ENCODE data around the gene ATP6V0B.

The ATP6V0B gene

DNA sequence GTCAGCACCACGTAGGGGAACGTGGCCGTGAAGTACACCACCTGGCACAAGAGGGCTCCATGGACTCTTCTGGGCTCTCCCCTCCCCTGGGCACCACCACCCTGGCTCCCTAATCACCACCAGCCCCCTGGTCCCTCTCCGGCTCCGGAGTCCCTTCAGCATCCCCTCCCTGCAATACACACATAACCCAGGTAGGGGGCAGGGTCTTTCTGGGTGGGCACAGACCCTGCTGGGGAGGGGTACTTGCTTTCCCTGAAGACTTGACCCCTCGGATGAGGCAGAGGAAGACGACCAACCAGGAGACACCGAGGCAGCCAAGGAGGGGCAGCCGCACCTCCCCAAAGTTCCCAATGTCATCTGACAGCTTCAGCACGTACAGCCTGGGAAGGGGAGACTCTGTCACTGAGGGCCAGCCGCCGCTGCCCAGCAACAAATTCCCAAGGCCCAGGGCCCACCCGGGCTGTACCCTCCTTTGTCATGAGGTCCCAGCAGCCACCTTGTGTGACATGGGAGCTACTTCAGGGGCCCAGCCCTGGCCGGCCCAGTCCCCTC, 27.9 kb downstream of the ATP6V0B start:
- no peak for DNase-seq (ENCODE audit: low read depth)

DNA sequence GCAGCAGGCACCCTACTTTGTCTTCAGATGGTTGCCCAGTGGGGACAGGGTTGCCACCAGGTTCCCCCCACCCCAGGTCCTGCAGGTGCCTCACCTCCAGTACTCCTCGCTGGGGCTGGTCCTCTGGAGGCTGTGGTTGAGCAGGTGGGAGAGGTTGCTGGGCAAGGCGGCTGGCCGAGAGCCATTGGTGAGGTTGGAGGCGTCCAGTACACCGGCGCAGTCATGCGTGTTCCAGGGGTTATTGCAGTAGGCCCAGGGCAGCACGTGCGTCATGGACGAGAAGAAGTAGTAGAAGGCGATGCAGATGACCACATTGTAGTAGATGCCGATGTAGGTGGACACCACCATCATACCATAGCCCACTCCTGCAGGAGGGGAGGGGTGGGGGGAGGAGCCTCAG, 33.5 kb downstream of the ATP6V0B start:
- no peak for DNase-seq (ENCODE audit: low read depth)

DNA sequence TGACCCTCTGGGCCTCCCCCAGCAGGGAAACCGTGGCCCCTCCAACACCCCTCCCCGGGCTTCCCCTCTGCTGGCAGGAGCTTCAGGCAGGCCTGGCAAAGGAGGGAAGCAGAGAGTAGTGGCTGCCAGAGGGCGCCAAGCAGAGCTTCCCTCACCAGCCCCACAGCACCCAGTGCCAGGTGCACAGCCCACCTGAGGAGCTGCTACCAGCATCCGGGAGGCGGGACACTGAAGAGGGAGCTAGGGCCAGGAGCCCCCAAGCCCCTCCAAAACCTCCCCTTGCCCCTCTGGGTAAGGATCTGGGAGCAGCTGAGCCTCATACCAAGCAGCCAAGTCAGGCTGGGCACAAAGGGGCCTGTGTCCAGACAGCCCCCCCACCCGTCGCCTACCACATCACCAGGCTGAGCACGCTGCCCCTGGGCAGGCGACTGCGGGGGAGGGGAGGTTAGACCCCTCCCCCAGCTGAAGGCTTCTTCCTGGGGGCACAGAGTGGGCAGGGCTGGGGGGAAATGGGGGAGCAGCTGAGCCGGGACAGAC, 36.2 kb downstream of the ATP6V0B start:
- no peak for DNase-seq (ENCODE audit: low read depth)

DNA sequence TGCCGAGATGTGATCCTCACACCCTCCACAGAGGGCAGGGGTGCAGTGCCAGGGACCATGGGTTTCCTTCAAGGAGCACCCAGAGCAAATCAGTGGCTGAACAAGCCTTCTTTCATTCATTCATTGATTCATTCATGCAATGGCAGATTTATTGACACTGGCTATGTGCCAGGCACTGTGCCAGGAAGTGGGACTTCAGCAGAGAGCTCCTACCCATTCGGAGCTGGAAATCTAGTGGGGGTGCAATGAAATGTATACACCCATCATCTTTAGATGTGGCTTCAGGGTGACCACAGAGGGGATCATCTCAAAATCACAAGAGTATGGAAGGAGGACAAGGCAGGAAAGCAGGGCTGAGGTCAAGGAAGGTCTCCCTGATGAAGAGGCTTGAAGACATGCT, 37.6 kb downstream of the ATP6V0B start:
- DNase-seq (ENCODE audit: low read depth): no peak

DNA sequence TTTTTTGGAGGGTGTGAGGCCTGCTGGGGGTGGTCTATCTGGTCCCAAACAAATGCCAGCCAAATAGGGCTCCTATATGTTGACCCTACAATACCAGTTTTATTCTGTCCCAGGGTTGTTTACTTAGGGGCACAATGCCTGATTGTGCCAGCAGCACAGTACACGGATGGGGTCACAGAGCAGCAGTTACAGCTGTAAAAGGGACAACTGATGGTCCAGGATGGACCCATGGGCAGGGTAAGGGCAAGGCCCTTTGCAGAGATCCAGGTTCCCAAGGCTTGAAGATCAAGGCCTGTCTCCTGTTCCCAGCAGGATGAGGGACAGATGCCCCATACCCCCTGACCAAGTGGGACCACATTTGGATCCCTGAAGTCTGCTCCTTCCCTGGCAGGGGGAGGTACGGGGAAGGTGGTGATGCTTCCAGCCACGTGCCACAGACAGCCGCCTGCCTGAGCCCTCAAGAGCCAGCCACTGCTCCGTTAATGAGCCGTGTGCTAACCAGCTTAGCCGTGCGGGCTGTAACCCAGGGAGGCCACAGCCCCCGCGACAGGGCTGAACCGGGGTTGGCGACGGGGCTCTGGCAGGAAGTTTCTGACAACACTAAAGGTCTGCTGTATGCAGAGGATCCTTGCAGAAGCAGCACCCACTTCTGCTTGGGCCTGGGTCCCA, 38.3 kb downstream of the ATP6V0B start:
- no peak for DNase-seq (ENCODE audit: low read depth)

DNA sequence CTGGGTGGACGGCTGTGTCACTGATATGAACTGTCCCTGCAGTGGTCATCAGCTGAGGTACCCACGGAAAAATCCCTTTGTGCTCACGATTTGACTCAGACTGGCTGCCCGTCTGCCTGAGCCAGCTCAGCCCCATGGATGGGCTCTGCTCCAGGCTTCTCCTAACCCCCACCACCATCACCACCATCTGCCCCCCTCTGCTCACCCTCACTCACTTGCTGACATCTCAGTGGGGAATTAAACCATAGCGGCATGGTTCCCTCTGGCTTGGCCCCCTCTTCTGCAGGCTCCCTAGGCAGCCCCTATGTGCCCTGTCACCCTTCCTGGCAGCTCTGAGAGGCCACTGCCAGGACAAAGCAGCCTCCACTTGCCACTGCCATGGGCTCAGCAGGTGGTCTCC, 39.2 kb downstream of the ATP6V0B start:
- no peak for DNase-seq (ENCODE audit: low read depth)

DNA sequence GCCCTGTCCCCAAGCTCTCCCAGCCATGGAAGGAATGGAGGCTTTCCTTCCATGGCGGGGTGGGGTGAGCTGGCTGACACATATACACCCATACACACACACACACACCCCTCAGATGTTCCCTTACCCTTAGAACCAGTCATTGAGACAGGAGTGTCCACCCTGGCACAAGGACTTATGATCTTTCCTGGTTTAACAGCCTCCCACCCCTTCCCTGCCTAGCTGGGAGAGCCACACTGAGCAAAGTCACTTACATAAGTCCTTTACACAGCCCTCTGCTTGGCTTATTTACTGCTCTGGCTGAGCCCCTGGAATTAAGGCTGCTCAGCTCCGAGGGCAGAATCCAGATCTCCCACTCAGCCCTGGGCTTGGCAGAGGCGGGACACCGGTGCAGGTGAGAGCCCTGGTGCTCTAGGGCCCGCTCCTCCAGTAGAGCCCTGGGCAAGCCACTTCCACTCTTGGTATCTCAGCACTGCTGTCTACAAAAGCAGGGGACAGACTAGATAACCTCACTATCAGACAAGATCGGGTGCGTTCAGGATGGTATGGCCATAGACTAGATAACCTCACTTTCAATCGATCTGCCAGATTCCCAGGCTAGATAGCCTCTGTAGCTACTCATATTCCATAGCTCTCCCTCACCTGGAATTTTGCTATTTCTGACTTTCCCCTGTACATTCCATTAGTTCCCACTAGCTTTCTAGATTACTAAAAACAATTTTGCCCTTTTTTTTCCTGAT, 39.8 kb downstream of the ATP6V0B start:
- DNase-seq (ENCODE audit: low read depth): no peak

DNA sequence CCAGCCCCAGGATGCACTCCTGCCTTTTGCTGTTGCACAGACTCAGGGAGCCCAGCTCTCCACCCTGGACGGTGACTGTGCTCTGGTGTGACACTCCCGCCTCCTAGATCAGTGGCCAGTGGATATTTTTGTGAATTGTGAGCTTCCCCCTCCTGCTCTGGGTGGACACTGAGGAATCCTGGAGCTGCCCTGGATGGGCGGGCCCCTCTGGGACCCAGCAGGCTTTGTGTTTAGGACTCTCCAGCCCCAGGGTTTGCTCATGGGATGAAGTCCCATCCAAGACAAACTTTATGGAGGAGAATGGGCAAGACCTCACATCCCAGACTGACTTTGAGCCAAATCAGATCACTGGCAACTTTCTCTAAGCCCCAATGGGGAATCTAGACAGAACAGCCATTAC, 40.4 kb downstream of the ATP6V0B start:
- DNase-seq (ENCODE audit: low read depth): no peak

DNA sequence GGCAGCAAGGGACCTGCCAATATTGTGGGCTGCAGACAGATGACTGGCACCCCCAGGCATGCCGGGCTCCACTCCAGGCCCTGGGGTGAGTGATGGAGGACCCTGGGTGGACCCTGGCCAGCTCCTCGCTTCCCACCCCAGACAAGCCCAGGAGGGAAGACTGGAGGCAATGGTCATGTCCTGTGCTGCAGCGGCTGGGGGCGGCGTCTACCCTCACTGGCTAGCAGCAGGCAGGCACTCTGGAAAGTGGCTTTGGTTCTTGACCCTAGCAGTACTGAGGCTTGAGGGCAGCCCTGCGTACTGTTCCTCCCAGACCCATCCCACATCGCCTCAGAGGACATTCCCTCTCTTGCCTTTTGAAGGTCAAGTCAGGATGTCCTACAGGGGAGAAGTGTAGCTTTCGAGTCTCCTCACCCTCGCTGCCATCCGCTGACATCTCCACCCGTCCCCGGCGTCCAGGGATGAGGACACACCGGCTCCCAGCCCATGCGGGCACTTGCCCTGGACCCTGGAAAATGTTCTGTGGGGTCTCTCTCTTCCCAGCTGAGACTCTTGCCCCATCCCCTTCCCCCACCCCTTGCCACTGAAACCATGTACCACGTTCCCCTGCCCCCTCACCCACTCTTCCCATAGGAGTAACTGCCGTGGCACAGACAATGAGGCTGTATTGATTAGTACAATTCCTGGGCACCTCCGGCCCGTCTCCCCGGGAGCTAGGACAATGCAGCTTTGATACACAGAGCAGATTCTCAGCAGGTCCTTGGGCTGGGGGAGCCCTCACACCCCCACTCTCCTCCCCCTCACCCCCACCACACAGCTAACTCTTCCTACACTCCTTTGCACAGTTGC, 41.5 kb downstream of the ATP6V0B start:
- DNase-seq (ENCODE audit: low read depth): no peak

DNA sequence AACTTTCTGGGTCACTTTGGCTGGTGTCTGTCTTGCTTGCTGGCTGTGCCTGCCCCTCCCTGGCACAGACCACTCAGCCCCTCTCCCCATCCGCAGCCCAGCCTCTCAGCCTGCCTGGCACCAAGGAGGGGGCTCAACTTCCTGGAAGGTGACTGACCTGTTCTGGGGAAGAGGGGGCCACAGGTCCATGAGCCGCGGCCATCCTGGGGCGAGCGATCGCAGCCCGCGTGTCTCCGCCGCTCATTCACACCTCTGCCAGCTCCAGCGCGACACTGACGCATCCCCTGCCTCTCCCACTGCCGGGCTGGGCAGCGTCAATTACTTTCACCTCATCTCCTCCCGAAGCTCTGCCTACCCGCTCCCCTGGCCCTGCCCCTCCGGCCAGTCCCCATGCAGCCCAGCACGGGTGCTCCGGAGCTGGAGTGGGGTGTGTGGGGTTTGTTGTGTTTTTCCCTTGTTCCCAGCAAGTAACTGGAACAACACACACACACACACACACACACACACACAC, 42.2 kb downstream of the ATP6V0B start:
- DNase-seq (ENCODE audit: low read depth): no peak

DNA sequence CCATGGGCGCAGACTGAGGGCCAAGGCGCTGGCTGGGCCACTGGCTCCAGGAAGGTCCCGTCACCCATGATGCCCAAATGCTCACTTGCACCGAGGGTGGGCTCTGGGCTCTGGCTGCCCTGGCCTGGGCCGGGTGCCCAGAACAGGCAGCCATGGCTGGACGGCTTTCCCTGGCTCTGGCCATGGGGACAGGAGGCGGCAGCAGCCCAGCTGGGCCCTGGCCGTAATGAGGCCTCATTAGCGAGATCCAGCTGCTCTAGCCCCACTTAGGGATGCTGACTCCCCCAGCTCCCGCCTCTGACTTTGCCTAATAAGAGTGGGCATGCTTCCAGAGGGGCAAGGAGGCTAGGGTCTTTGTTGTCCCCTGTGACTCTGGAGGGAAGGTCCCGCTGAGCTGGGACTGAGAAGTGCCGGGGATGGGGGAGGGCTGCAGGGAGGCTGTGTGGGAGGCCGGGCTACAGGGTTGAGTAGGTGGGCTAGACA, 44.7 kb downstream of the ATP6V0B start:
- DNase-seq (ENCODE audit: low read depth): no peak

DNA sequence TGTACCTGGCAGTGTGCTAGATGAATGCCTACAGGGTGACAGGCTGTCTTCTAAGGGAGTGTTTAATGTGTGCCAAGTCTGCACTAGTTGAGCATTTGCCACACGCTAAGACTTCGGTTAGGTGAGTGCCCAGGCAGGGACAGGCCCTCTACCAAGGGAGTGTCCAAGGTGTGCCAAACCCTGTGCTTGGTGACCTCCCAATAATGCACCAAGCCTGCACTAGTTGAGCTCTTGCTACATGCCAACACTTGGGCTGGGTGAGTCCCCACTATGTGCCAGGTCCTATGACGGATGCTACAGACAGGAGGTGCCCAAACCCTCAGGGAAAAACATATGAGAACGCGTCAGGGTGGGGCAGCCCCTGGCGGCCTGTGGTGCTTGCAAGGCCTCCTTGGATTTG, 45.7 kb downstream of the ATP6V0B start:
- no peak for DNase-seq (ENCODE audit: low read depth)

DNA sequence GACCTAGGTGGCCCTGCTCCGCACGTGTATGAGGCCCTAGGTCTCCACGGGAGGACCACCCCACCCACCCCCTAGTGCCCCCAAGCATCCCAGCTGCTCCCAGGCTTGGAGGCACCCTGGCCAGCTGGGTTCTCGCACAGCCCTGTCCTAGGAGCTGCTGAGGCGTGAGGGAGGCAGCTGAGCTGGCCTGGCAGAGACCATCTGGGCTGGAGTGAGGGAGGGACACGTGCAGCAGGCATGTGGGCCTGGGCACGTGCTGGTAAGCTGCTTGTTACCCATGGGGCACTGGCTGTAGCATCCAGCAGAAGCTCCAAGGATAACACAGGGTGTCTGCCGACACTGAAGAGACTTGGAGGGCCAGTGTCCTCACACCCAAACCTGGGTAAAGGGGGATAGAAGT, 46.4 kb downstream of the ATP6V0B start:
- no peak for DNase-seq (ENCODE audit: low read depth)

DNA sequence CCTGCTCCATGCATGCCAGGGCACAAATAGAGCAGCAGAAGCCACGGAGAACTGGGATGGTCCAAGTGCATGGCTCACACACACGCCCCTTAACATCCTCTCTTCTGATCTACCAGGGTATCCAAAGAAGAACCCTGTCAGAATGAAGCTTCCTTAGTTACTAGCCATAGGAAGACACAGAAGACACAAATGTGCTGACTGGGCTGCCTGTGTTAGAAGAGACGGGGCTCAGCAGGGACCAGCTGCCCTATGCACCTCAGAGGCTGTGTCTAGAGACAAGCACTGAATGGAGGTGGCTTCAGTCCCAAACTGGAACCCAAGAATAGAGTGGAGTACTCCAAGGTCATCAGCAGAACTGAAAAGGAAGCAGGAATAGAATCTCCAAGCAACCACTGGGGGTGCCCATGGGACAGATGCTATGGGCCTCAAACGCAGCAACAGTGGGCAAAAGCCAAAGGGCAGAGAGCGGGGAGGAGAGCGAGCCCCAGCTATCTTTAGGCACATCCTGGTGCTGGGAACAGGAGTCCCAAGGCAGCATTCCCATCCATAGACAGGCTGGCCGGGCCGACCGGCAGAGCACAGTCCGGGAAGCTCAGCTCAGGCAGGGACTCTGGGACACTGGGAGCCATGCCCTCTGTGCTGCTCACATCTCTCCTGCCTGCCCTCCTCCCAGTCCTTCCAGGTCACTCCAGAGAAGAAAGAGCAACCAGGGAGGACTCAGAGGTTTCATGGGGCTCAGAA, 47.0 kb downstream of the ATP6V0B start:
- DNase-seq (ENCODE audit: low read depth): no peak

DNA sequence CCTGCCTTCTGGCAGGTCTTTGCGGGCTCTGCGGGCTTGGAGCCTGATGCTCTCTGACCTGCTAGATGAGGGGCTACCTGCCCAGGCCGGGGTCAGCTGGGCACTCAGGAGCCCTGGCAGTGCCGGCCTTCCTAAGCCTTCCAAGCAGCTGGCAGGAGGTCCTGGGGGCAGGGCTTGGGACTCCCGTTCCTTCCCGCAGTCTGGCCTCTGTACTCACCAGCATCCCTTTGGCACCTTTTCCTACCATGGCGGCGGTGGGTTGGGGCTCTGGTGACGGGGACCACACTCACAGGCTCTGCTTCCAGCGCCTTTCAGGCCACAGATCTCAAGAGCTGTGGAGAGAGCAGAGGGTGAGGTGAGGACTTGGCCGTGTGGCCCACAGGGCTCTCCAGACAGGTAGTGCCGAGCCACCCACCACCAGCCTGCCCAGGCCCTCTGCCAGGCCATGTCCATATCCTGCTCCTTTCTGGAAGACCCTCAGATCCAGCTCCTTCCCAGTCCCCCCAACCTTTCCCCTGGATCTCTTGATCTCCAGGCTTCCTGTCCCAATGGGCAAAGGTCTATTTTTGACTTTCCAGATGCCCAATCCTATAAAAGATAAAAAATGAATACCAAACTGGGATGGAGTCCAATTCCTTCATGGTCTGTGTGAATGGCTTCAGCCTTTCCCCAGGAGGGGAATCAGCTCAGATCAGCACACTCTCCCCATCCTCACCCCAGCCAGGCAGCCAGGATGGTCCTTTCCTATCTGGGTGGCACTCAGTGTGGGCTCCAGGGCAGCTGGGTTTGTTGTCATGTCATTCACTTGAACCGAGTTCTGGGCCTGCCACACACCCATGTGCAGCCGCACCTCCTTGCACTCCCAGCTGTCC, 49.5 kb downstream of the ATP6V0B start:
- no peak for DNase-seq (ENCODE audit: low read depth)

DNA sequence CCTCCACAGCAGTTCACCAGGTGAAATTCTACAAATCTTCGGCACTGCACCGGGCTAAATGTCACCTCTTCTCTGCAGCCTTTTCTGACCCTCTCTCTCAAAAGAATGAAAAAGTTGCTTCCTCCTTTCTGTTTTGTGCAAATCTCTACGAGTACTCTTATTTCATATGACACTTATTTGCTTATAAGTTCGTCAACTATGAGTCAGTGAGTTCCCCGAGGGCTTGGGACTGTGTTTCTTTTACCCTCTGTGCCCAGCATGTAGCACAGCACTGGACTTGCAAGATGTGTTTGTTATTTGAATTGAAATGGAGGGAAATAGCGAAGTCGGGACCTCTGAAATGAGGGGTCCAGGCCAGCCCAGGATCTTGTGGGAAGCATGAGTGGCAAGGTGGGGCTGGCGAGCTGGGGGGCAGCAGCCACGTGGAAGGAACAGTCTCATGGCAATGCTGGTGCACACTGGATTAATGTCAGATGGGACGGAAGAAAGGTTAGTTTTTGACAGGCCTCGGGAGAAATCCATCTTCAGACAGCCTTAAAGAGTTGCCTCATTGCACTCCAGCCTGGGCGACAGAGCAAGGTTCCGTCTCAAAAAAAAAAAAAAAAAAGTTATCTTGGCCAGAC, 50.3 kb downstream of the ATP6V0B start:
- no peak for DNase-seq (ENCODE audit: low read depth)

DNA sequence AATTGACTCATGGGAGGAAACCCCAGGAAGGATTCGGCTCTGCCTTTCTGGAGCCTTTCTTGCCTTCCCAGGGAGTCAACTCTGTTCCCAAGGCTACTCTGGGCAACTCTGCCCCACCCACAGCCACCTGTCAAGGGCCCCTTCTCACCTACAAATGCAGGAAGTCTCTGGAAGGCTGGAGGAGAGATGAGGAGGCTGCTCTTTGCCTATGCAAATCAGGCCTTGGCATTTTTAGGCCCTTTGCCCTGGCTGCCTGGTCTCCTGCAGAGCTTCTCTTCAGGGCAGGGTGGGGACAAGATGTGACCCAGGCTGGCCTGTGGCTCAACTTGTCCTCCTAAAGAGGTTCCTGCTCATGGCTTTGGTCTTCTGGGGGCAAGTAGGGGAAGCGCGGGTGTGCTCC, 51.1 kb downstream of the ATP6V0B start:
- no peak for DNase-seq (ENCODE audit: low read depth)

DNA sequence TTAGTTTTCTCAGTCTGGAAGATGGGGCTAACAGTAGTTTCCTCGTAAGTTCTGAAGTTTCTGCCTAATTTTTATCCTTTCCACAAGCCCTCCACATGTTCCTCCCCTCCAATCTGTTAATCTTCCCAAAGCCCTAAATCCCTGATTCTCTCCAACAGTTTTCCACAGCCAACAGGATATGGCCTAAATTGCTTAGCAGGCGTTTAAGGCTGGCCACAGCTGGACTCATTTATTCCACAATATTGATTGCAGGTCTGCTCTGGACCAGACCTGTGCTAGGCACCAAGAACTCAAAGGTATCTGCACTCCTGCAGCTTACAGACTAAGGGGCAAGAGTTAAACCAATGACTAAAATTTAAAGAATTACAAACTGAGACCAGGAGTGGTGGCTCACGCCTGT, 52.6 kb downstream of the ATP6V0B start:
- DNase-seq (ENCODE audit: low read depth): no peak

Measured in stimulated activated CD8-positive, alpha-beta memory T cell treated with anti-CD3 and anti-CD28 coated beads, Interleukin-15, amount 100 ng/mL, for 24 hours (primary cell).